ENCODE measurements around the gene VSTM4.

The VSTM4 gene

DNA sequence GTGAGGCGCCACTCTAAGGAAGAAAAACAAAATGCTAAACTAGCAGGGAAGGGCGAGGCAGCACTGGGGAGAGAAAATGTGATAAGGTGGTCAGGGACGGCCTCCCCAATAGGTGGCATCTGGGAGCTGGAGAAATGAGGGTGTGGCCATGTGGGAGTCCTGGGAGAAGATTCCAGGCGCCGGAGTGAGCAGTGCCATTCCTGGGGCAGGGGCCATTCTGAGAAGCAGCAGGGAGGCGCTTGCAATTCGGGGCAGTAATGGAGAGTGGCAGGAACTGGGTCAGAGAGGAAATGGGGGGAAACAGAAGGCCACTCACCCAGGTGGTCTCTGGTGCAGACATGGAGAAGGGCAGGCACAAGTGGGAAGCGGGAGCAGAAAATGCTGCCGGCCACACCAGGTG is 113.9 kb downstream of the VSTM4 start:
- DNase-seq: no peak

DNA sequence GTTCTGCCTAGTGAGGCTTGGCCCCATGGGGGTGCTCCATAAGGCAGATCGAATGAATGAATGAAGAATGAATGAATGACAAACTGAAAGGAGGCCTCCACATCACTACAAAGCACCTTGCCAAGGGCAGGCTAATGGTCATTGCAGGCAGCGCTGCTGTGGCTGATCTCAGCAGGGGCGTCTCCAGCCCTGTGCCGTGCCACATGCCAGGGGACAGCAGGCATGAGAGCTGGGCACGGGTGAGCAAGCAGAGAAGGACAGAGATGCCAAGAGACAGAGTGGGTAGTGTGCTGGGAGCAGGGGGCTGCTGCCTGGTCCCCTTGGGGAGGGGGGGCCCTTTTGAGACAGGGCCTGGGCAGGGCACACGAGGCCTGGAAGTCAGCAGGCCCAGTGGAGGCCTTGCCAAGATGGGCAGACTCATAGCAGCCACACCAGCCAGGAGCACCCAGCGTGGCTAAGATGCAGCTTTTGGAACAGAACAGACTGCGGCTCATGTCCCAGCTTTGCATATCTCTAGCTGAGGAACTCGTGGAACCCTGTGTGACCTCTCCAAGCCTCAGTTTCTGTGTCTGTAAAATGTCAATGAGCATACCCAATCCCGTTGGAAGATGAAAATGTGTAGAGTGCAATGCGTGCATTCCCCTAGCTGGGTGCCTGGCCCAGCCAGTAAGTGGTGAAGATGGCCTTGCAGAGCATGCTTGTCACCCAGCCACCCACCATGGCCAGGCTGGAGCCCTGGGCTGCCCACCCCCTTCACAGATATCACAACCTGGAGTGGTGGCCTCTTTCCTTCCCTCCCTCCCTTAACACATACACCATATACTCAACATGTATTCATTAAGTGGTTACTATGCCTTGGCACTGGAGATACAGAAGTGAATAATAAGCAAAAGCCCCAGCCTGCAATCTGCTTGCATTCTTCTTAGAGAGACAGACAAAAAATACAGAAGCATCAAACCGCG is 114.6 kb downstream of the VSTM4 start:
- no peak for DNase-seq

DNA sequence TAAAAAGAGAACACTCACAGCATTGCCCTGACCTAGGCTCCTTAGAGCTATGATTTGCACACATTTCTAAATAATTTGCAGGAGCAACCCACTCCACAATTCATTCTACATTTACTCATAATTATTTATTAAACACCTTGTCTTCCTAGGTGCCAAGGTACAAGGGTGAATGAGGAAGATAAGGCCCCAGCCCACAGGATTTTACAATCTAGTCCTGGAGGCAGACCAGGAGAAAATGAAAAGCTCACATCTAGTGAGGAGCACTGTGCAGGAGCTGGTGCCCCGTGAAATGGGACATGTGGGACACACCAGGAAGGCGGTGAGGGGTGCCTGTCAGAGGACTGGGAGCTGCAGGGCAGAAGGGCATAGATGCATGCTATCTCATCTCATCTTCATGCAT is 116.0 kb downstream of the VSTM4 start:
- no peak for DNase-seq

DNA sequence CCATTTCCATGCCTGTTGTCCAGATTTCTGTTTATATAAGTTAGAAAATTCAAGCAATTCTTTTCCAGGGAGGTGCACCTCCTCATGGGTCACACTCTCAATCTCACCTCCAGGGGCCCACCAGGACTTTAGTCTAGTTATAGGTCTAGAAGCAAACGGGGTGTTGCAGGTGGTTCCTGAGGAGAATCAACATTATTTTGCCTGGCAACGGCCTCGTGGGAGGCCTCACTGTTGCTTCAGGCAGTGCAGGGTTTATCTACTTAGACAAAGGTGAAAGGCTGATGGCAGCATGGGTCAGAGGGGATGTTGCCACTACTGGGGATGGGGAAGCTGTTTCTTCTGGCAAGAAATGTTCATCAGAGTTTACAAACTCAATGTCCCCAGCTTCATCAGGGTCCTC is 119.0 kb downstream of the VSTM4 start:
- no peak for DNase-seq

DNA sequence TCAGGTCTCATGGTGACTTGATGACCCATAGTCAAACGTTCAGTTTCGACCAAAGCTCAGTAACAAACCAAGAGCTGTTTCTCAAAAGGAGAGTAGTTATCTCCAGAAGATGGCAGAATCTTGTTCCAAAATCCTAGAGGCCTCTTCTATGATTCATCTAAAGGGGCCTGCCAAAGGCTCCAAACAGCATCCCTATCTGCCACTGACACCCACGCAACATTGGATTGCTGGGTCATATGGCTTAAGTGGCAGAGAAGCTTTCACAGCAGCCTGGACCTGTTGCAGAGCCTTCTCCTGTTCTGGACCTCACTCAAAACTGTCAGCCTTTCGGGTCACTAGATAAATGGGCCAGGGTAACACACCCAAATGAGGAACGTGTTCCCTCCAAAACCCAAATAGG is 121.7 kb downstream of the VSTM4 start:
- DNase-seq: no peak

DNA sequence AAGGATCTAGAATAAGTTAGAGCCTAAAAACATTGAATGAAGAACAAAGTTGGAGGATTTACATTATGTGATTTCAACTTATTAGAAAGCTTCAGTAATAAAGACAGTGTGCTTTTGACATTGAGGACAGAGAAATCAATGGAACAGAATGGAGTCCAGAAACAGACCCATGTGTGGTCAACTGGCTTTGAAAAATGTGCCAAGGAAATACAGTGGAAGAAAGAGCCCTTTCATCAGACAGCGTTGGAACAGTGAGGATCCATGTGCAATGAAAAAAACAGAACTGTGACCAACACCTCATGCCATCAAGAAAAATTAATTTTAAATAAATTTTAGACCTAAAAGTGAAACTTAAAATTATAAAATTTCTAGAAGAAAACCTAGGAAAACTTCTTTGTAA is 125.1 kb downstream of the VSTM4 start:
- DNase-seq: no peak

DNA sequence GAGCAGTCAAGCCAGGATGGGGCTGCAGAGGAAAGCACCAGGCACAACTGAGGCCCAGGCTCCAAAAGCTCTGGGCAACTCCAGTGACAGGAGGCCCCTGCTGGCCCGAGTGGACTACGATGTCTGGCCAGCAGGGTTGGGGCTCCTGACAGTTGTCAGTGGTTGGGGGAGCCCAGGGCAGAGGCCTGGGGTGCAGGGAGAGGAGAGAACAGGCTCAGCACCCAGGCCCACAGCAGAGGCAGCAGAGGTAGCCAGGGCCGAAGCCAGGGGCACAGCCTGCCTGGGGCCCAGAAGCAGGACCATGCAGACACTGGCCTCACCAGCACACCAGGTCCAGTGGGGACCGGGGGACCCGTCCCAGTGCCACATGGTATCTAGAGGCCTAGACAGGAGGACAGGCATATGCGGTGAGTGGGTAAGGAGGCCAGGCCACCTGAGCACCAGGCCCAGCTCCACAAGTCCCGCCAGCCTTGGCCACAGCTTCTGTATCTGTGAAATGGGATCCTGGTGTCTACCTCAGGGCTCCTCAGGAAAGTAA is 129.6 kb downstream of the VSTM4 start:
- DNase-seq: no peak

DNA sequence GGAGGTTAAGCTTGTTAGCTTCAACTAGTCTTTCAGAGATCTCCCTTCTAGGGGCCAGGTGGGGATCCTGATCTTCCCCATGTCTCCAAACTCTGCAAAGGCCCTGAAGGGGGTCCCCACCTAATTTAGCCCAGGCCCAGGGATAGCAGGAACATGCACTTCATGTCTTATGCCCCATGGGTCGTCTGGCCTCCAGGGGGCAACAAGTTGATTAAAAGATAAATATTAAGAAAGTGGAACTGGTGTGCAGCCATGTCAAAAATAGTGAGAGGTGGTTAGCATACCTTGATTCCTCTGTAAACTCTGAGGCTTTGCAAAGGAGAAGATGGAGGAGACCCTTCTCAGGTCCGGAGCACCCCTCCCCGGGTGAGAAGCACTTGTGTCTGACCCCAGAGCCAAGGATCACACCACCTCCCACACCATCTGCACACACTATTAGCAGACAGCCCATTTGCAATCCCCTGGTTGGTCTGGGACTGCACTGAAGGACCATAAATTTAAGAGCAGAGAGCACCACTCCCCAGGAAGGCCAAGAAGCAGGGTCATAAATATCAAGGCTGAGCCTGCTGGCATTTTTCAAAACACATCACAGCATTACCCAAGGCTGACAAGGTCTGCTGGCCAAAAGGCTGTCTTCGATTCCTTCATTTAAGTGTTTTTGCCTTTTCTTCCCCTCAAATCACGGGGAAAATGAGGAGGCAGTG is 131.5 kb downstream of the VSTM4 start:
- no peak for DNase-seq

DNA sequence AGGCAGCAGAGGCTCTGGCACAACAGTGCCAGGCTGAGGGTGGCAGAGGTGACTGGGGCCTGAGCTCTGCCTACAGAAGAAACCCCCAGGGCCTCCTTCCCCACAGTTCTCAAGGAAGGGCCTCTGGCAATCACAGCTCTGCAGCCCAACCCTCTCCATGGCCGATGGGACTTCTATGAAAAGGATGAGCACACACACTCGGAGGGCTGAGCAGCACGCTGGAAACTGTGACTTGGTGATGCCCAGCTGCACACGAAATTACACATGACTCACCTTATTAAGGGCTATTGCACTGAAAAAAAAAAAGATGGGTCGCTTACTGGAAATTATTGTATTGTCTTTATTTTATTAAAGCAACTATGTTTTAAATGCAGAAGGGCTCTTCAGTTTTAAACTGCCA is 132.7 kb downstream of the VSTM4 start:
- DNase-seq: no peak

DNA sequence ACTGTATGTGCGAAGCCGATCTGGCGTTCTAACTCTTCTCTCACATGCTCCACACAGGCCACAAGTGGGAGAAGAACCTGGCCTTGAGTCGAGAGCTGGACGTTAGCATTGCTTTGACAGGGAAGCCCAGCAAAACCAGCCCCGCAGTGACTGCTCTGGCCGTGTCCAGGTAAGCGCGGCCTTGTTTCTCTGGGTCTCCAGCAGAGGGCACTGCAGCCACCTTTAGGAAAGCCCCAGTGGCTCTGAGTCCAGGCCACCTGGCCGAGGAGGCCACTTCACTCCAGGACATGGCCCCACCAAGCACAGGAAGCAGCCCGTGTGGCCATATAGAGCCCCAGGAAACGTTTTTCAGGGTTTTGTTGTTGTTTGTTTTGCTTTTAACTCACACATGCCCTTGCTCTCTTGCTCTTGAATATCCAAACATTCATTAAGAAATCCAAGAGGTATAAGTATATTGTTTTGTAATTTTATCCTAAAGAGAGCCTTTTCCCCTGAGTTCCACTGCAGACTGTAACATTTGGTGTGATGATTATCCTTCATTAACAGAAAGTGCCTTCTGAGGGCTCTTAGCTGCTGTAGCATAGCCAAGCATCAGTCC is 133.9 kb downstream of the VSTM4 start:
- DNase-seq: peak; percentile 28

DNA sequence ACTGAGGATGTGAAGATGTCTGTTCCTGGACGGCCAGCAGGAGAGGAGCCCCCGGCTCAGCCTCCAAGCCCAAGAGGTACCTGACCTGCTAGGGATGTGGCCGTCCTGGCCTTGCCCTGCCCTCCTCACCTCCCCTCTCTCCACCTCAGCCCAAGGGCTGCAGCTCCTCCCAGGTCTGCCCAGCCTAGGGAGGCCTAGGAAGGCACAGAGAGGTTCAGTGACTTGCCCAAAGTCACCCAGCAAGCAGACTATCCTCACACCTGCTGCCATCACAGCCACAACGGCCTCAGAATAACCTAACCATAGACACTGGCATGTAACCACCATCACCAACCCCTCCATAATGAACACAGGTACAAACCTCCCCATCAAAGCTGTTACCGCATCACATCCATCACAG is 137.0 kb downstream of the VSTM4 start:
- DNase-seq: no peak

DNA sequence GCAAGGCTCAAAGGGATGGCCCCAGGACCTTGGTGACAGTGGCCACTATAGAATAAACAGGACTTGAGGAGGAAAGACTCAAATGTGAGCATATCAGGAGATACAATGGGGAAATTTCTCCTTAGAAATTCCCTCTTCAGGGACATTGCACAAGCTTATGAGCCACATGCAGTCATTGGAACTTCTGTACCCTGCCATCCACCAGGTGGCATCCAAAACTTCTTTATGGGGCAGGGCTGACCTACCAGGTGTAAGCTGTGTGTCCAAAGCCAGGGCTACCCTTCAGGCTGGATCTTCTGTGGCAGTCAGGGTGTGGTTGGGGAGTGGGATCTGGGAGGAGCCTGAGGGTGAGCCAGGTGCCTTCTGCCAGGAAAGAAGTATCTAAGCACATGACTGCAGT is 139.1 kb downstream of the VSTM4 start:
- DNase-seq: no peak

DNA sequence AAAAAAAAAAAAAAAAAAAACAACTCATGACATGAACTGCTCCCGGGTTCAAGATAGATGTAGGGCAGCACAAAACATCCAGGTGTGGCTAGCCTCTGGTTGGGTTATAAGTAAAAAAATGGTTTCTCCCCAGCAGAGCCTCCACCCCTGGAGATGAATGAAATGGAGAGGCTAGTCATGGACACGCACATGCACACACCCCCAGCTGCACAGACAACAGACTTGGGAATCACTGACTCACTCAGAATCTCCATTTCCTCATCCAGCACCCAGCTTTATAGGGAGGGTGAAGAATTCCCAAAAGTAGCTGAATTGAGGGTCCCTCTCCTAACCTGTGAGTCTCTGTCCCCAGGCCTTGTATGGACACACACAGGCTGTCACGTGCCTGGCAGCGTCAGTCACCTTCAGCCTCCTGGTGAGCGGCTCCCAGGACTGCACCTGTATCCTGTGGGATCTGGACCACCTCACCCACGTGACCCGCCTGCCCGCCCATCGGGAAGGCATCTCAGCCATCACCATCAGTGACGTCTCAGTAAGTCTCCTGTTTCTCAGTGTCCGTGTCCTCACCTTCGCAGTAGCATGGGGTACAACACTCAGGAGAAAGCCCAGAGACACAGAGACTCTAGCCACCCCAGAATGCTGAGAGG is 140.7 kb downstream of the VSTM4 start:
- DNase-seq: no peak

DNA sequence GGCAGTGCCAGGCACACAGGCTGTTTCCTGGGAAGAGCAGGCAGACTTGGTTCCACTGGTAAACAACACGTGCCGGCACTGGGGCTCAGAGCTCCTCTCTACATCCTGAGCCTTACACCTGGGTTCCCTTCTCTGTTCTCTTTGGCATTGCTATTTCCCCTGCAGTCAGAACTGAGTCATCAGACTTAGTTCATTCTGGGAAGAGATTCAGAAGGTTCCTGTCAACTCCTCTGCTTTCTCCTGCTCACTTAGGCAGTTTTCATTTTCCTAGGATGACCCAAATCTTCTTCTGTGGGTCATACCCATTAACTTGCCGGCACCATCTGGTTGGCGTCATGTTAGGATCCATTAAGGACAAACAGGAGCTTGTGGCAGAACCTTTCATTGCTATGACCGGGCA is 142.3 kb downstream of the VSTM4 start:
- DNase-seq: no peak

DNA sequence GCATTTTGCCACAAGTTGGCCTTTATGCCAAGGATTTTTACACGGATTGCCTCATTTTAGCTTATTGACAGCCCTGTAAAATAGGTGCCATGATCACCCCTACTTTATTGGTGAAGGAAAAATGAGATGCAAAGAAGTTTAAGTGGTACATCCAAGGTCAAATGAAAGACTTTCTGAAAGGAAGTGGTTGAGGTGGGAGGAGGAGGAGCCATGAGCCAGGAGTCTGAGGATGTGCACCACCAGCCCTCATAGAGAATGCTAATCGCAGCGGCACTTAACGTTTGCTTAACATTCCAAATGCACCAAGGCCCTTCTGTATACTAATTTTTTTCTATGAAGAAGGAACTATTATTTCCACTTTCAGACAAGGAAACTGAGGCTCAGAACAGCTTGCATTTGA is 144.7 kb downstream of the VSTM4 start:
- no peak for DNase-seq

DNA sequence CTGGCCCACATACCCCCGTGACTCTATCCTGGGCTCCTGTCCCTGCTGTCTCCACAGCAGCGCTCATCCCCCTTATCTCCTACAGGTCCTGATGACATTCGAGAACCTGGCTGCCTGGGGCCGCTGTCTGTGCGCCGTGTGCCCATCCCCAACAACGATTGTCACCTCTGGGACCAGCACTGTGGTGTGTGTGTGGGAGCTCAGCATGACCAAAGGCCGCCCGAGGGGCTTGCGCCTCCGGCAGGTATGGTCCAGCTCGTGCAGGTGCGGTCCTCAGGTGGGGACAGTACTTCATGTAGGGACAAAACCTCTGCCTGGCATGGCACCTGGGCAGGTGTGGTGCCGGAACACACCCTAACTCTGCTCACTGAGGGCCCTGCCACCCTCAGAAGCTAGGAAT is 145.3 kb downstream of the VSTM4 start:
- no peak for DNase-seq

DNA sequence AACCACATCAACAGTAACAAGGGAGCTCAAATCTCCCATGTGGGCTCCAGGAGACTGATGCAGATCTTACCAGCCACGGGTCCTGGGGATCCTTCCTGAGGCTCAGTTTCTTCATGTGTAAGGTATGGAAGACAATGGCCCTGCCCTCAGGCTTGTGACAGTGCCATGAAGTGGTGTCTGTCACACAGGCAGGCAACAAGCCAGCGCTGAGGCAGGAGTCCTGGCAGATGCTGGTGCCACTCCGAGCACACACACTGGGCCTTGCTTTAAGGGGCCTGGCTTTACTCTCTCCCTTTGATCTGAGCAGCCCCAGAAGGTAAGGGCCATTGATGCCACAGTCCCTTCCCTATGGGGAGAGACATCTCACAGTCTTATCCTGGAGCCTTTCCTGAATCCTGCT is 147.3 kb downstream of the VSTM4 start:
- no peak for DNase-seq

DNA sequence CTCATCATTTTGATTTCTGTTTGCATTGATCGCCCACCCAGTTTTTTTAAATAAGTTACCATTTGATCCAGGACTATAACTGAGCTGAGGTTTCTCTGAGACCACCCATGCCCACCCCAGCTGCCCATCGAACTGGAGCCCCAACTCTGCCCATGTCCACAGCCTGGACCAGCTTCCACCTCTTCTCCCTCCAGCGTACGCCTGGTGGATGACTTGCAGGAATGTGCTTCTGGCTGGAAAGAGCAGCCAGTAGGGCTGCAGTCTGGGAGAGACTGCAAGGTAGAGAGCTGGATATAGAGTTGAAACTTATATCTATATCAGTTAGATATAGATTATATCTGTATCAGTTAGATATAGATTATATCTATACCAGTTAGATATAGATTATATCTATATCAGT is 149.9 kb downstream of the VSTM4 start:
- DNase-seq: no peak
